ENCODE results near the gene RAB37.

Gene RAB37

GRCh38 chr17:74776990-74777389, 39.9 kb downstream of the RAB37 start:
- TF ChIP-seq CTCF (IDR thresholded peaks at IDR 0.05; ENCODE audit: borderline replicate concordance, insufficient read depth, low read depth, low read length), result no peak
- peak overlapping the region; percentile 69 for H3K4me3 ChIP-seq (ENCODE audit: low read depth, low read length)

GRCh38 chr17:74777901-74778515, 41.0 kb downstream of the RAB37 start:
- H3K4me3 ChIP-seq (ENCODE audit: low read depth, low read length), result no peak overlapping the region
- no peak for TF ChIP-seq CTCF (IDR thresholded peaks at IDR 0.05; ENCODE audit: borderline replicate concordance, insufficient read depth, low read depth, low read length)

GRCh38 chr17:74778960-74779359, 41.9 kb downstream of the RAB37 start:
- no peak overlapping the region for H3K4me3 ChIP-seq (ENCODE audit: low read depth, low read length)
- no peak for TF ChIP-seq CTCF (IDR thresholded peaks at IDR 0.05; ENCODE audit: borderline replicate concordance, insufficient read depth, low read depth, low read length)

- TF ChIP-seq CTCF (IDR thresholded peaks at IDR 0.05; ENCODE audit: borderline replicate concordance, insufficient read depth, low read depth, low read length), result no peak
Observed at GRCh38 chr17:74779501-74779900, 42.4 kb downstream of the RAB37 start.

GRCh38 chr17:74779948-74780400, 42.9 kb downstream of the RAB37 start:
- no peak for TF ChIP-seq CTCF (IDR thresholded peaks at IDR 0.05; ENCODE audit: borderline replicate concordance, insufficient read depth, low read depth, low read length)
- H3K4me3 ChIP-seq (ENCODE audit: low read depth, low read length), result no peak overlapping the region

More at GRCh38 chr17:74779501-74779900, 42.4 kb downstream of the RAB37 start:
- H3K4me3 ChIP-seq (ENCODE audit: low read depth, low read length), result no peak overlapping the region

- TF ChIP-seq CTCF (IDR thresholded peaks at IDR 0.05; ENCODE audit: borderline replicate concordance, insufficient read depth, low read depth, low read length), result peak; percentile 40
- no peak overlapping the region for H3K4me3 ChIP-seq (ENCODE audit: low read depth, low read length)
Observed at GRCh38 chr17:74780443-74781238, 43.6 kb downstream of the RAB37 start.

- TF ChIP-seq CTCF (IDR thresholded peaks at IDR 0.05; ENCODE audit: borderline replicate concordance, insufficient read depth, low read depth, low read length), result no peak
- H3K4me3 ChIP-seq (ENCODE audit: low read depth, low read length), result no peak overlapping the region
Observed at GRCh38 chr17:74782571-74782970, 45.5 kb downstream of the RAB37 start.
